Occipital lobe (tissue), 2 donors: ENCODE measurements around the gene HEPACAM2. TPM values are rescaled to one million over a fixed set of nuclear protein-coding genes. Genes with fewer than 3 reads are reported as not detected.

Experiments
- DNase-seq: peaks from one replicate; lab custom pipeline; 2025; lab: John Stamatoyannopoulos, UW
- total RNA-seq: library from RNA; depleted of rRNA; stranded (reverse); fragments of >200 nt; gene quantifications from one replicate; pipeline ENCODE4 v1.2.3, GENCODE V29; 2014

HEPACAM2 gene
- total RNA-seq, 1 donor from 2014 or later = not detected

DNA sequence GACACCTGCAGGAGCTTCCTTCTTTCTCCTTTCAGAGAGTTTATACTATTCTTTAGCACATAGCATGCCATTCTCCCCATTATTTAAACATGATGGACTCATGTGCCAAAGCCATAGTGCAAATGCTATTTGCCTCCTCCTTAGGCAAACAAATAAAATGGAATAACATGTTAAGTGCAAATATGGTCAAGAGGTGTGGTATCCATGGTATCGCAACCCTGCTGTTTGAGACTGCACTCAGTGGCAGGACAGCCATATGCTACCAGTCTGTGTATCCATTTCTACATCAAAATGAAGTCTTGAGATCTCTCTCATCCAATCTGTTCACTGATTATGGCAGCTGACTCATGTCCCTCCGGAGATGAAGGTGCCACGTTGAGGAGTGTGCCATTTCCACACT lies 22.8 kb downstream of the HEPACAM2 start:
- DNase-seq = no peak

GRCh38 chr7:93202594-93203250 lies 23.5 kb downstream of the HEPACAM2 start:
- no peak for DNase-seq

- no peak for DNase-seq
These were observed 27.8 kb downstream of the HEPACAM2 start for GRCh38 chr7:93198472-93198871.

DNA sequence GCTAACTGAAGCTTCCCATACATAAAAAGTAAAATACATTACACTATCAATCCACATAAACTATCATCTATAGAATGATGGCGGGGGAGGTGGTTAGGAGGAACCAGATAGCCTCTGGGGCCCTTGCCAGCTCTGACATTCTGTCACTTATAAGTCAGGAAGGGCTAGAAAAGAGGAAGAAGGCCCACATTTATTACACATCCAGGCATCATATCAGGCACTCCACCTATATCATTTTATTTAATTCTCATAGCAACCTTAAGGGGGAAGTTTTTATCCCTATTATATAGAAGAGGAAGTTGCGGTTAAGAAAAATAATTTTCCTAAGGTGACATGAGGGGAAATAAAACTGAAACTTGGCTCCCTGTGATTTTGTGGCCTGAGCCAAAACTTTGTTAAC lies 29.9 kb downstream of the HEPACAM2 start:
- DNase-seq = no peak

GRCh38 chr7:93194386-93194785 lies 31.9 kb downstream of the HEPACAM2 start:
- no peak for DNase-seq

- DNase-seq = no peak
These were observed 37.2 kb downstream of the HEPACAM2 start for GRCh38 chr7:93188870-93189634.

DNA sequence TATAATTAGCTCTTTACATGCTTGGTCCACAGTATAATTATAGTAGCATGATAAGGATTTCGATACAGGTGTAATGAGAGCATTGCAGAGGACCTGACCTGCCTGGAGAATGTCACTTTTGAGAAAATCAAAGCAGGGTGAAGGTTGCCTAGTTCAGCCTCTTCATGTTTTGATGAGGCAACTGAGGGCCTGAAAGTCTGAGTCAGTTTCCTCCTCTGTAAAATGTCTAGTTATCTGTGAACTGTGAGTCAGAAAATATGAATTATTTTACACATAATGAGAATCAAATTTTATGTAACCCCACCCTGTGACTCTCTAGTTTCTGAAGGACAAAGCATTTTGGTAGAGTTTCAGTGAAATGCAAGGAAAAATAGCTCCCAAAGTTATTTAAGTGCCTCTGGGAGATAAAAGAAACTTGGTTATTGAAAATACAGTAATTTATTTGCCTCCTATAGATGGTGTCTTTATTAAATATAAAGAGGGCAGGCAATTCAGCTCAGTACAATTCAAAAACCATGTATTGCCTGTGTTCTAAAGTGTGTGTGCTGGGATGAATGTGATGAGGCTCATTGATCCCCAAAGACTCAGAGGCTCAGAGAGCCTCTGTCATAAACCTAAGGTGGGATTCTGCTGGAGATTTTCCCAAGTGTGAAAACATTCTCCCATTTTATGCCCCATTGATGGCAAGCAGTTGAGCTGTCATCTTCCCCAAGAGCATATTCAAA lies 40.8 kb downstream of the HEPACAM2 start:
- no peak for DNase-seq

GRCh38 chr7:93179173-93179572 lies 47.1 kb downstream of the HEPACAM2 start:
- DNase-seq = no peak

GRCh38 chr7:93178213-93178612 lies 48.1 kb downstream of the HEPACAM2 start:
- no peak for DNase-seq

- no peak for DNase-seq
These were observed 49.2 kb downstream of the HEPACAM2 start for GRCh38 chr7:93176992-93177580.

DNA sequence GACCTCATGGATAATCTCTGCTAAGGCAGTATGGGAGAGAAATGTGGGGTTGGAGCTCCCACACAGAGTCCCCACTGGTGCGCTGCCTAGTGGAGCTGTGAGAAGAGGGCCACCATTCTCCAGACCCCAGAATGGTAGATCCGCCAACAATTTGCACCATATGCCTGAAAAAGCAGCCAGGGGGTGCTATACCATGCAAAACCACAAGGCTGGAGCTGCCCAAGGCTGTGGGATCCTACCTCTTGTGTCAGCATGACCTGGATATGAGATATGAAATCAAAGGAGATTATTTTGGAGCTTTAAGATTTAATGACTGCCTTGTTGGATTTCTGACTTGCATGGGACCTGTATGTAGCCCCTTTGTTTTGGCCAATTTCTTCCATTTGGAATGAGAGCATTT lies 51.0 kb downstream of the HEPACAM2 start:
- no peak for DNase-seq

DNA sequence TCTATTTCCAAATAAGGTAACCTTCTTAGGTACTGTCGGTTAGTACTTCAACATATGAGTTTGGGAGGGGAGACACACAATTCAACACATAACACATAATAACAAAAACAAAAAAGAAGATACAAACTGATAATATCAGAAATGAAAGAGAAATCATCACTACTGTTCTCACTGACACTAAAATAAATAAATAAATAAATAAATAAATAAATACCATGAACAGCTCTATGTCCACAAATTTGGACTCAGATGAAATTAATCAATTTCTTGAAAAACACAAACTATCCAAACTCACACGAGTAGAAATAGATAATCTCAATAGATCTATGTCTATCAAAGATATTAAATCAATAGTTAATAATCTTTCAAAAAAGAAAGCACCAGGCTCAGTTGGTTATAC lies 53.6 kb downstream of the HEPACAM2 start:
- no peak for DNase-seq

DNA sequence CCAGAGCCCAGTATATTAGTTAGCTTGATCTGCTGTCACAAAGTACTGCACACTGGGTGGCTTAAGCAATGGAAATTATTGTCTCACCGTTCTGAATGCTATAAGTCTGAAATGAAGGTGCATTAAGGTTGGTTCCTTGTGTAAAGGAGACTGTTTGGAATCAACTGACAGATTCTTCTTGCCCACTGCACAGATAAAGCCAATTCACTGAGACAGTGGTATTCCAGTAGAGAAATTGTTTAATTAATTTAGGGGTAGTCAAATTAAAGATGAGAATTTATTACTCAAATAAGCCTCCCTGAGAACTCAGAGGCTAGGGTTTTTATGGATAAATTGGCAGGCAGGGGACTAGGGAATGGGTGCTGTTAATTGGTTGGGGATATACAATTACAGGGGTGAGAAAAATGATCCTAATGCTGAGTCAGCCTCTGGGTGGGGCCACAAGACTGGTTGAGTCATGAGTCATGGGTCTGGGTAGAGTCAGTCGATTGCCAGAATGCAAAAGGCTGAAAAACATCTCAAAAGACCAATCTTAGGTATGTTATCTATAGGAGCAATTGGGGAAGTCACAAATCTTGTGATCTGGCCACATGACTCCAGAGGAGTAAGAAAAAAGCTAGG lies 54.6 kb downstream of the HEPACAM2 start:
- DNase-seq = no peak

DNA sequence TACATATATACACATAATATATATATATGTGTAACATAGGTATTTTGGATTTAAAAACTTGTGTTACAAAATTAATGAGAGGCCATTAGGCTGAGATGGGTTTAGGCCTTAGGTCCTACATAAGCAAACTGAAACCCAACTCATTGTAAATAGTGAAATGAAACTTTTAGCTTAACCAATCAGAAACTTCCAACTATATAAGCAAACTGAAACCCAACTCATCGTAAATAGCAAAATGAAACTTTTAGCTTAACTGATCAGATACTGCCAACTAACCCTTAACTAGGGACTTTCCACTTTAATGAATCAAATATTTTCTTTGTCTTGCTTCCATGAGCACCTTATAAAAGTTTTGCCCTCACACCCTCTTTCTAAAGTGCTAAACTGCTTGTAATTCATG lies 60.8 kb downstream of the HEPACAM2 start:
- DNase-seq = no peak

DNA sequence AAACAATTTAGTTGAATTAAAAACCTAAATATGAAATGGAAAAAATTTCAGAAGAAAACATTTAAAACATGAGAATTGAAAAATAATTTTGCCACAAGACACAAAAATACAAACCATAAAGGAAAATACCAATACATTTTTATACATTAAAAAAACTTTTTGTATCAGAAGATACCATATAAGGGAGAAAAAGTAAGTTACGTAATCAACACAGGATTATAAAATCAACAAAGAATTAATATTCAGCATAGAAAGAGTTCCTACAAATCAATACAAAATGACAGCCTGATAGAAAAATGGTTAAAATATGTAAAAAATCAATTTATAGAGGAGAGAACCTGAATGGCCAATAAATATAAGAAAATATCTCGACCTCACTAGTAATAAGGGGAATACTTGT lies 61.5 kb downstream of the HEPACAM2 start:
- no peak for DNase-seq

GRCh38 chr7:93161181-93161762 lies 65.0 kb downstream of the HEPACAM2 start:
- DNase-seq = no peak

- no peak for DNase-seq
These were observed 65.9 kb downstream of the HEPACAM2 start for GRCh38 chr7:93160410-93160809.

GRCh38 chr7:93159490-93159889 lies 66.8 kb downstream of the HEPACAM2 start:
- no peak for DNase-seq

DNA sequence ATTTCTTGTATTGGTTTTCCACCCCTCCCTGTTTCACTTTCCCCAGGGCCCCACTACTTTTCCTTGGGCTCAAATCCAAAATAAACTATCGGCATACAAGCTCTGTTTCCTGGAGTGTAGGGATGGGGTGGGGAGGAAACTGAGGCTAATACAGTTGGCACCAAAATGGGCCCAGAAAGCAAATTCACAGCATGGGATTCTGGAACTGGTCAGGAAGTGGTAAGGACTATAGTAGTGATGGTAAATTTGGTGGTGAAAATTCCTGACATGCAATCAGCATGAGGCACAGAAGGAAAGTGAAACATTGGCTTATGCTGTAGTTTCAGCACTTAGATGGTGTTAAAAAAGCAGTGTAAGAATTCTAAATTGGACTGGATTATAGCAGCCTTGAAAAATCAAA lies 69.4 kb downstream of the HEPACAM2 start:
- no peak for DNase-seq

GRCh38 chr7:93150200-93150835 lies 76.0 kb downstream of the HEPACAM2 start:
- DNase-seq = no peak

DNA sequence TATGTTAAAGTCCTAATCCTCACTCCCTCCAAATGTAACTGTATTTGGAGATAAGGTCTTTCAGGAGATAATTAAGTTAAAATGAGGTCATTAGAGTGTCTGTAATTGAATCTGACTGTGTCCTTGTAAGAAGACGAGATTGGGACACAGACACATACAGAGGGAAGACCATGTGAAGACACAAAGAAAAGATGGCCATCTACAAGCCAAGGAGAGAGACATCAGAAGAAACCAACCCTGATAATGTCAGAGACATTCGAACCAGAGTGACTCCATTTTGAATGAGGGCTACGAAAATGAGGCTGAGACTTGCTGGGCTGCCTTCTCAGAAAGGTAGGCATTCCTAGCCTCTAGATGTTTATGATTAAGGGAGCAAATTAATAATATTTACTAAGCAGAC lies 77.5 kb downstream of the HEPACAM2 start:
- no peak for DNase-seq
